Dendritic cell treated with granulocyte-macrophage colony-stimulating factor and Interleukin-4, amounts not matched to agents 40 ng/mL and 50 ng/mL, for 4 days (primary cell): Measurements from ENCODE around the gene GABRA5.

Experiments
- H3K27ac Mint-ChIP-seq: one replicate; pipeline ENCODE4 v1.8.0; 2022; ENCODE audit warnings: mild to moderate bottlenecking, mixed read lengths
- H3K27me3 Mint-ChIP-seq: one replicate; pipeline ENCODE4 v1.8.0; 2022; ENCODE audit warnings: mild to moderate bottlenecking, mixed read lengths
- H3K36me3 Mint-ChIP-seq: one replicate; pipeline ENCODE4 v1.8.0; 2022; ENCODE audit warnings: low read depth, mixed read lengths
- H3K4me1 Mint-ChIP-seq: one replicate; pipeline ENCODE4 v1.8.0; 2022; ENCODE audit warnings: low read depth, mixed read lengths
- H3K4me3 Mint-ChIP-seq: one replicate; pipeline ENCODE4 v1.8.0; 2022; ENCODE audit warnings: mild to moderate bottlenecking, moderate library complexity, mixed read lengths
- H3K9me3 Mint-ChIP-seq: one replicate; pipeline ENCODE4 v1.8.0; 2022; ENCODE audit warnings: mixed read lengths
- intact Hi-C: fragments of 100-400 bp; cut with micrococcal nuclease; formaldehyde crosslinking; loops from one replicate; pipeline ENCODE4 v1.15.0; 2022

GABRA5 gene

GRCh38 chr15:26926081-26926480 is 59.2 kb downstream of the GABRA5 start:
- intact Hi-C loops: no loop called here
- Mint-ChIP-seq H3K27me3 (no peaks in the 10 kb centered on the region), H3K27ac (no peak overlapping the region)

GRCh38 chr15:26928051-26928450 is 61.2 kb downstream of the GABRA5 start:
- Mint-ChIP-seq H3K27ac (no peak overlapping the region), H3K36me3 (no peaks in the 10 kb centered on the region), H3K27me3 (no peaks in the 10 kb centered on the region), H3K4me3 (no peak overlapping the region), H3K4me1 (no peaks in the 10 kb centered on the region), H3K9me3 (peaks cover 21% of the 10 kb centered on the region)
- intact Hi-C loops: no loop called here

More at GRCh38 chr15:26926081-26926480, 59.2 kb downstream of the GABRA5 start:
- Mint-ChIP-seq H3K4me1 (no peaks in the 10 kb centered on the region), H3K4me3 (no peak overlapping the region), H3K36me3 (no peaks in the 10 kb centered on the region), H3K9me3 (peaks cover 8% of the 10 kb centered on the region)

- no peaks in the 10 kb centered on the region for H3K36me3 Mint-ChIP-seq
- H3K4me3 Mint-ChIP-seq: no peak overlapping the region
- no peaks in the 10 kb centered on the region for H3K27me3 Mint-ChIP-seq
- H3K27ac Mint-ChIP-seq: no peak overlapping the region
- peaks cover 27% of the 10 kb centered on the region for H3K9me3 Mint-ChIP-seq
- no peaks in the 10 kb centered on the region for H3K4me1 Mint-ChIP-seq
- intact Hi-C loops: no loop called here
These were observed 62.7 kb downstream of the GABRA5 start for GRCh38 chr15:26929588-26929987.

- H3K36me3 Mint-ChIP-seq: no peaks in the 10 kb centered on the region
- intact Hi-C loops: no loop called here
- no peaks in the 10 kb centered on the region for H3K27me3 Mint-ChIP-seq
- H3K4me3 Mint-ChIP-seq: no peak overlapping the region
- H3K4me1 Mint-ChIP-seq: no peaks in the 10 kb centered on the region
- no peak overlapping the region for H3K27ac Mint-ChIP-seq
- H3K9me3 Mint-ChIP-seq: peaks cover 27% of the 10 kb centered on the region
These were observed 68.0 kb downstream of the GABRA5 start for GRCh38 chr15:26934848-26935247.

- Mint-ChIP-seq H3K27ac (no peak overlapping the region), H3K4me3 (no peak overlapping the region), H3K27me3 (no peaks in the 10 kb centered on the region), H3K4me1 (no peaks in the 10 kb centered on the region), H3K36me3 (no peaks in the 10 kb centered on the region), H3K9me3 (peaks cover 22% of the 10 kb centered on the region)
- intact Hi-C loops: no loop called here
These were observed 68.5 kb downstream of the GABRA5 start for GRCh38 chr15:26935322-26935721.

- Mint-ChIP-seq H3K27ac (no peak overlapping the region), H3K9me3 (peaks cover 16% of the 10 kb centered on the region), H3K27me3 (no peaks in the 10 kb centered on the region), H3K36me3 (no peaks in the 10 kb centered on the region), H3K4me1 (no peaks in the 10 kb centered on the region), H3K4me3 (no peak overlapping the region)
- intact Hi-C loops: no loop called here
These were observed 69.6 kb downstream of the GABRA5 start for GRCh38 chr15:26936502-26936901.

GRCh38 chr15:26937134-26937533 is 70.3 kb downstream of the GABRA5 start:
- Mint-ChIP-seq H3K27ac (no peak overlapping the region), H3K27me3 (no peaks in the 10 kb centered on the region), H3K36me3 (no peaks in the 10 kb centered on the region), H3K4me3 (no peak overlapping the region), H3K4me1 (no peaks in the 10 kb centered on the region), H3K9me3 (peaks cover 11% of the 10 kb centered on the region)
- intact Hi-C loops: no loop called here

GRCh38 chr15:26939398-26939797 is 72.5 kb downstream of the GABRA5 start:
- Mint-ChIP-seq H3K36me3 (no peaks in the 10 kb centered on the region), H3K4me3 (no peak overlapping the region), H3K27me3 (no peaks in the 10 kb centered on the region)

GRCh38 chr15:26941489-26941888 is 74.6 kb downstream of the GABRA5 start:
- no peaks in the 10 kb centered on the region for H3K4me1 Mint-ChIP-seq

More at GRCh38 chr15:26939398-26939797, 72.5 kb downstream of the GABRA5 start:
- no peaks in the 10 kb centered on the region for H3K4me1 Mint-ChIP-seq
- H3K9me3 Mint-ChIP-seq: no peaks in the 10 kb centered on the region
- intact Hi-C loops: no loop called here
- H3K27ac Mint-ChIP-seq: no peak overlapping the region

GRCh38 chr15:26943866-26944265 is 77.0 kb downstream of the GABRA5 start:
- intact Hi-C loops: no loop called here
- Mint-ChIP-seq H3K27ac (no peak overlapping the region), H3K4me3 (no peak overlapping the region), H3K36me3 (no peaks in the 10 kb centered on the region), H3K4me1 (no peaks in the 10 kb centered on the region), H3K9me3 (no peaks in the 10 kb centered on the region), H3K27me3 (no peaks in the 10 kb centered on the region)

More at GRCh38 chr15:26941489-26941888, 74.6 kb downstream of the GABRA5 start:
- intact Hi-C loops: no loop called here
- no peaks in the 10 kb centered on the region for H3K36me3 Mint-ChIP-seq
- H3K27ac Mint-ChIP-seq: no peak overlapping the region
- no peaks in the 10 kb centered on the region for H3K27me3 Mint-ChIP-seq
- H3K4me3 Mint-ChIP-seq: no peak overlapping the region
- H3K9me3 Mint-ChIP-seq: no peaks in the 10 kb centered on the region

- Mint-ChIP-seq H3K27me3 (no peaks in the 10 kb centered on the region), H3K9me3 (no peaks in the 10 kb centered on the region), H3K4me1 (no peaks in the 10 kb centered on the region), H3K27ac (no peak overlapping the region), H3K4me3 (no peak overlapping the region), H3K36me3 (no peaks in the 10 kb centered on the region)
- intact Hi-C loops: no loop called here
These were observed 78.2 kb downstream of the GABRA5 start for GRCh38 chr15:26945046-26945445.

- peaks cover 27% of the 10 kb centered on the region for H3K9me3 Mint-ChIP-seq
- H3K4me1 Mint-ChIP-seq: no peaks in the 10 kb centered on the region
- H3K4me3 Mint-ChIP-seq: no peak overlapping the region
- intact Hi-C loops: no loop called here
- no peaks in the 10 kb centered on the region for H3K36me3 Mint-ChIP-seq
- no peaks in the 10 kb centered on the region for H3K27me3 Mint-ChIP-seq
- no peak overlapping the region for H3K27ac Mint-ChIP-seq
These were observed 83.1 kb downstream of the GABRA5 start for GRCh38 chr15:26950001-26950400.

- H3K27ac Mint-ChIP-seq: no peak overlapping the region
- H3K4me3 Mint-ChIP-seq: no peak overlapping the region
- no peaks in the 10 kb centered on the region for H3K36me3 Mint-ChIP-seq
- H3K27me3 Mint-ChIP-seq: no peaks in the 10 kb centered on the region
- H3K4me1 Mint-ChIP-seq: no peaks in the 10 kb centered on the region
- intact Hi-C loops: no loop called here
- peaks cover 32% of the 10 kb centered on the region for H3K9me3 Mint-ChIP-seq
These were observed 87.5 kb downstream of the GABRA5 start for GRCh38 chr15:26954403-26954802.

- intact Hi-C loops: loop anchor here (10.0 kb wide), 1 partner anchor 63 kb away; no protein-coding TSS in a partner anchor
- no peaks in the 10 kb centered on the region for H3K9me3 Mint-ChIP-seq
- no peak overlapping the region for H3K27ac Mint-ChIP-seq
- H3K36me3 Mint-ChIP-seq: no peaks in the 10 kb centered on the region
- H3K27me3 Mint-ChIP-seq: peaks cover 37% of the 10 kb centered on the region
- H3K4me1 Mint-ChIP-seq: no peaks in the 10 kb centered on the region
- H3K4me3 Mint-ChIP-seq: no peak overlapping the region
These were observed 100.9 kb downstream of the GABRA5 start for GRCh38 chr15:26967719-26968269.

GRCh38 chr15:26968806-26969205 is 101.9 kb downstream of the GABRA5 start:
- no peaks in the 10 kb centered on the region for H3K9me3 Mint-ChIP-seq
- H3K4me3 Mint-ChIP-seq: no peak overlapping the region
- H3K4me1 Mint-ChIP-seq: no peaks in the 10 kb centered on the region
- intact Hi-C loops: loop anchor here (10.0 kb wide), 1 partner anchor 64 kb away; no protein-coding TSS in a partner anchor
- H3K27me3 Mint-ChIP-seq: peaks cover 37% of the 10 kb centered on the region
- no peak overlapping the region for H3K27ac Mint-ChIP-seq
- H3K36me3 Mint-ChIP-seq: no peaks in the 10 kb centered on the region
